Measurements from ENCODE around the gene RHO. TPM values are rescaled to one million over a fixed set of nuclear protein-coding genes. Genes with fewer than 3 reads are reported as not detected.
"Not testable (repeated sequence)": the region's sequence is repeated elsewhere in the genome, so short reads cannot be mapped to it uniquely, and the experiment has no call there.

RHO gene
- total RNA-seq, result not detected

GRCh38 chr3:129528589-129529100 lies at the start of gene RHO:
Gene RHO (plus strand): TSS chr3:129528639. CDS start chr3:129528734, 95 bp downstream.
- peaks cover 0 to 6% (median 0%) of the 10 kb centered on the region in 3 donors for H3K4me1 ChIP-seq
- no peak within 1 kb of the TSS for H3K27ac ChIP-seq
- no peak for TF ChIP-seq EP300 (IDR thresholded peaks at IDR 0.05)
- TF ChIP-seq POLR2A (IDR thresholded peaks at IDR 0.05), result no peak
- TF ChIP-seq POLR2AphosphoS5 (IDR thresholded peaks at IDR 0.05), result no peak
- TF ChIP-seq, protein P1, sequence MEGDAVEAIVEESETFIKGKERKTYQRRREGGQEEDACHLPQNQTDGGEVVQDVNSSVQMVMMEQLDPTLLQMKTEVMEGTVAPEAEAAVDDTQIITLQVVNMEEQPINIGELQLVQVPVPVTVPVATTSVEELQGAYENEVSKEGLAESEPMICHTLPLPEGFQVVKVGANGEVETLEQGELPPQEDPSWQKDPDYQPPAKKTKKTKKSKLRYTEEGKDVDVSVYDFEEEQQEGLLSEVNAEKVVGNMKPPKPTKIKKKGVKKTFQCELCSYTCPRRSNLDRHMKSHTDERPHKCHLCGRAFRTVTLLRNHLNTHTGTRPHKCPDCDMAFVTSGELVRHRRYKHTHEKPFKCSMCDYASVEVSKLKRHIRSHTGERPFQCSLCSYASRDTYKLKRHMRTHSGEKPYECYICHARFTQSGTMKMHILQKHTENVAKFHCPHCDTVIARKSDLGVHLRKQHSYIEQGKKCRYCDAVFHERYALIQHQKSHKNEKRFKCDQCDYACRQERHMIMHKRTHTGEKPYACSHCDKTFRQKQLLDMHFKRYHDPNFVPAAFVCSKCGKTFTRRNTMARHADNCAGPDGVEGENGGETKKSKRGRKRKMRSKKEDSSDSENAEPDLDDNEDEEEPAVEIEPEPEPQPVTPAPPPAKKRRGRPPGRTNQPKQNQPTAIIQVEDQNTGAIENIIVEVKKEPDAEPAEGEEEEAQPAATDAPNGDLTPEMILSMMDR (IDR thresholded peaks at IDR 0.05), result no peak
- no peaks in the 10 kb centered on the region for H3K9me3 ChIP-seq
- no peak for ATAC-seq
- no peaks in the 10 kb centered on the region for H3K27me3 ChIP-seq
- no peaks in the 10 kb centered on the region for H3K36me3 ChIP-seq
- no peak within 1 kb of the TSS for H3K4me3 ChIP-seq
- 95 to 97% methylated on average over 8 to 13 of the region's 18 CpGs for WGBS, 2 donors (ENCODE audit: low coverage in 1 of 2)

GRCh38 chr3:129481225-129481765 lies 47.1 kb upstream of the RHO start:
- not testable (repeated sequence) for ATAC-seq, H3K27me3 ChIP-seq, H3K9me3 ChIP-seq, H3K4me3 ChIP-seq
- Histone ChIP-seq H3K27ac (peak overlapping the region in 1 of 4 donors; percentile 24), H3K4me1 (peaks cover 0 to 23% (median 7%) of the 10 kb centered on the region in 3 donors), H3K36me3 (peaks cover 0 to 98% of the 10 kb centered on the region in 2 donors)
- WGBS, 2 donors (ENCODE audit: low coverage in 1 of 2), result 63 to 66% methylated on average over 2 to 3 of the region's 11 CpGs

GRCh38 chr3:129481766-129482332 lies 46.6 kb upstream of the RHO start:
- H3K27me3 ChIP-seq, result no peaks in the 10 kb centered on the region
- TF ChIP-seq POLR2A (IDR thresholded peaks at IDR 0.05), result no peak
- TF ChIP-seq, protein P1 (IDR thresholded peaks at IDR 0.05), result no peak
- TF ChIP-seq POLR2AphosphoS5 (IDR thresholded peaks at IDR 0.05), result no peak
- no peak for TF ChIP-seq EP300 (IDR thresholded peaks at IDR 0.05)
- 81% methylated on average over 5 of the region's 12 CpGs; no CpG with 5 or more reads in 1 of the 2 donors for WGBS, 2 donors (ENCODE audit: low coverage in 1 of 2)
- peaks cover 0 to 98% of the 10 kb centered on the region in 2 donors for H3K36me3 ChIP-seq
- no peak overlapping the region for H3K4me3 ChIP-seq
- ATAC-seq, result peak; percentile 56
- no peaks in the 10 kb centered on the region for H3K9me3 ChIP-seq
- H3K4me1 ChIP-seq, result peaks cover 0 to 23% (median 7%) of the 10 kb centered on the region in 3 donors
- H3K27ac ChIP-seq, result peak overlapping the region in 2 of 4 donors; percentile 9 to 24

GRCh38 chr3:129482721-129483120 lies 45.7 kb upstream of the RHO start:
- Histone ChIP-seq H3K27ac (peak overlapping the region in 2 of 4 donors; percentile 9 to 24), H3K4me1 (peaks cover 0 to 23% (median 7%) of the 10 kb centered on the region in 3 donors), H3K27me3 (no peaks in the 10 kb centered on the region), H3K9me3 (no peaks in the 10 kb centered on the region), H3K4me3 (no peak overlapping the region), H3K36me3 (peaks cover 0 to 98% of the 10 kb centered on the region in 2 donors)
- TF ChIP-seq EP300 (IDR thresholded peaks at IDR 0.05), result no peak
- TF ChIP-seq POLR2AphosphoS5 (IDR thresholded peaks at IDR 0.05), result no peak
- TF ChIP-seq POLR2A (IDR thresholded peaks at IDR 0.05), result no peak
- TF ChIP-seq, protein P1 (IDR thresholded peaks at IDR 0.05), result no peak
- ATAC-seq, result no peak
- WGBS, 2 donors (ENCODE audit: low coverage in 1 of 2), result 80% methylated on average over 1 of the region's 1 CpG; no CpG with 5 or more reads in 1 of the 2 donors

DNA sequence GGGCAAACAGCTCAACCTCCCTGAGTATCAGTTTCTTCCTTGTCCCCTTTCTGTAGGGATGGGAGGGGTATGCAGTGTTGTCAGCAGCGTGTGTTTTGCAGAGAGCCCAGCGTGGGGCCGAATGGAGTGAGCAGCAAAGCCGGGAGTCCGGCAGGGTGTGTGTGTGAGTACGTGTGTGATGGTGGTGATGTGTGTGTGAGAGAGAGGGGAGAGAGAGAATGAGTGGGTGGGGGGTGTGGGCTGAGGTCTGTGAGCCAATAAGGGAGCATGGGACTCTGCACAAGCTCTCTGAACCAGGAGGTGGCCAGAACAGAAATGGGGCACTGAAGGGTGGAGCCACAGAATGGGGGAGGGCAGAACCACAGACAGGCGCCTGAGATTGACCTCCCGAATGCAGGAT lies 44.6 kb upstream of the RHO start:
- Histone ChIP-seq H3K9me3 (no peaks in the 10 kb centered on the region), H3K27ac (no peak overlapping the region), H3K27me3 (no peaks in the 10 kb centered on the region), H3K4me1 (peaks cover 0 to 23% (median 7%) of the 10 kb centered on the region in 3 donors), H3K36me3 (peaks cover 0 to 96% of the 10 kb centered on the region in 2 donors), H3K4me3 (no peak overlapping the region)
- WGBS, 2 donors (ENCODE audit: low coverage in 1 of 2), result 77 to 81% methylated on average over 5 of the region's 8 CpGs
- TF ChIP-seq POLR2A (IDR thresholded peaks at IDR 0.05), result no peak
- no peak for ATAC-seq

- not testable (repeated sequence) for ATAC-seq, H3K27me3 ChIP-seq
- WGBS, 2 donors (ENCODE audit: low coverage in 1 of 2), result 88 to 92% methylated on average over 5 of the region's 6 CpGs
Observed at GRCh38 chr3:129485146-129485545, 43.3 kb upstream of the RHO start.

More at GRCh38 chr3:129485146-129485545, 43.3 kb upstream of the RHO start:
- peak overlapping the region in 3 of 4 donors; percentile 28 to 61 (median 55) for H3K27ac ChIP-seq
- H3K36me3 ChIP-seq, result peaks cover 0 to 89% of the 10 kb centered on the region in 2 donors
- not testable (repeated sequence) for H3K9me3 ChIP-seq, H3K4me3 ChIP-seq
- peaks cover 0 to 26% (median 7%) of the 10 kb centered on the region in 3 donors for H3K4me1 ChIP-seq

All from gastroesophageal sphincter (tissue), 4 donors.